Cardiac atrium fibroblast (primary cell): ENCODE data around the gene TCTN2. TPM values are rescaled to one million over a fixed set of nuclear protein-coding genes. Genes with fewer than 3 reads are reported as not detected.

Experiments used
- total RNA-seq: library from RNA; depleted of rRNA; stranded (reverse); fragments of >200 nt; gene quantifications from 2 replicates; pipeline ENCODE4 v1.2.3, GENCODE V29; 2015

The TCTN2 gene
- total RNA-seq, result 8.7 and 10.1 TPM in 2 replicates

DNA sequence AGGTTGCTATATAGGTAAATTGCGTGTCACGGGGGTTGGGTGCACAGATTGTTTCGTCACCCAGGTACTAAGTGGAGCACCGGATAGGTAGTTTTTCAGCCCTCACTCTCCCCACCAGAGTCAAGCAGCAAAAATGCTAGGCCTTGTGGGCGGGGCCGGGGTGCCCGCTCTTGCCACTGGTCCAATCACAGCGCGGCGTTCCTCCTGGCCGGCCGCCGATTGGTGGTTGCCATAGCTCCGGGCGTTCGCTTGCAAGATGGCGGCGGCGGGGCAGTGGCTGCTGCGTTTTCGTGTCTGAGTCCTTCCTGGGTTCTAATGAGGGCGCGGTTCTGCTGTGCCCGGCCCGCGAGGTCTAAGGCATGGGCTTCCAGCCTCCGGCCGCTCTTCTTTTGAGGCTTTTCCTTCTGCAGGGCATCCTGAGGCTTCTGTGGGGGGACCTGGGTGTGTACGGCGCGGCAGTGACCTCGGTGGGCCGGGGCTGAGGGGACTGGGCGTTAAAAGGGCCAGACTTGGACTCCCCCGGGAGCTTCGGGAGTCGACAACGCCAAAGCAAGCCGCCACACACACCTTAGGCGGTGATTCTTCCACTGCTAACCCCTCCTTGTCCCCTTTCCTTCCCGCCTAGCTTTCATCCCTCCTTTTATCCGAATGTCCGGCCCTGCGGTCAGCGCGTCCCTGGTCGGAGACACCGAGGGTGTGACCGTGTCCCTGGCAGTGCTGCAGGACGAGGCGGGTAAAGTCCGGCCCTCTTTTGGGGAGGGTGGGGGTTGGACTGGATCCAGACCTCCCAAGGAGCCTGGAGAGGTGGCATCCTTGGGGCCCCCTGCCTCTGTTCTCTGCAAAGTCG lies at the start of gene TCTN2:
TCTN2 (plus strand) TSS at position 232 of the 847 bp plus-strand sequence; CDS start at position 360, 128 bp downstream.

GRCh38 chr12:123633379-123634141 lies 37.4 kb upstream of the TCTN2 start, which contains the start of the genes EIF2B1 and GTF2H3:
Gene EIF2B1 (minus strand): TSS chr12:123633686. CDS start chr12:123633557, 129 bp downstream.
Gene GTF2H3 (plus strand): TSS chr12:123633829. CDS start chr12:123633860, 31 bp downstream.

Other genes starting within 250 kb of the TCTN2 start
- gene RILPL2, start 234.4 kb upstream of the TCTN2 start, total RNA-seq, result 4.2 and 6.5 TPM in 2 replicates
- gene SNRNP35, start 213.0 kb upstream of the TCTN2 start, total RNA-seq, result 4.2 and 10.4 TPM in 2 replicates
- 13.0 and 17.2 TPM in 2 replicates for gene RILPL1, start 137.4 kb upstream of the TCTN2 start, total RNA-seq
- 211 and 240 TPM in 2 replicates for gene TMED2, start 86.6 kb upstream of the TCTN2 start, total RNA-seq
- gene DDX55, start 69.0 kb upstream of the TCTN2 start, total RNA-seq, result 10.4 and 10.7 TPM in 2 replicates
- gene EIF2B1, start 37.4 kb upstream of the TCTN2 start, total RNA-seq, result 45.5 and 81.8 TPM in 2 replicates
- gene GTF2H3, start 37.3 kb upstream of the TCTN2 start, total RNA-seq, result 20.2 and 25.4 TPM in 2 replicates
- gene ATP6V0A2, start 41.2 kb downstream of the TCTN2 start, total RNA-seq, result 8.5 and 16.0 TPM in 2 replicates
- under 0.01 and 0.54 TPM in 2 replicates for gene DNAH10, start 91.2 kb downstream of the TCTN2 start, total RNA-seq